HCT116 (cell line): ENCODE results near the gene SYTL5. TPM values are rescaled to one million over a fixed set of nuclear protein-coding genes. Genes with fewer than 3 reads are reported as not detected.

Source experiments
- ATAC-seq: fragments of 200-7000 bp; cut with Tn5 transposase; 2 replicates; pipeline ENCODE4 v1.9.1; 2020; ENCODE audit warnings: mild to moderate bottlenecking, moderate library complexity
- BruUV-seq: library from RNA; stranded (reverse); fragments of 400-500 nt; replicated peaks from 2 replicates; lab custom pipeline; 2021; lab: Mats Ljungman, UMichigan
- CTCF ChIA-PET: fragments of 300-600 bp; sonication (Branson Sonifier 250); formaldehyde crosslinking; loops from one replicate; lab custom pipeline; 2021; ENCODE audit warnings: antibody characterized with exemption; lab: Charles Lee
- POLR2A ChIA-PET: fragments of 300-600, 350-600 bp; sonication (Branson Sonifier 250); formaldehyde crosslinking; loops from one replicate; lab custom pipeline; 2021; ENCODE audit warnings: antibody characterized with exemption; lab: Charles Lee
- RAD21 ChIA-PET, 2 experiments: fragments of 300-600 bp; sonication (Branson Sonifier 250); formaldehyde crosslinking; loops; one replicate each; lab custom pipeline; 2023; ENCODE audit warnings: low total read pairs in 2 of 2; ENCODE audit not compliant: uncharacterized antibody in 2 of 2, unreplicated experiment in 2 of 2, low non-redundant PET in 1 of 2; lab: Charles Lee
- DNase-seq: peaks from one replicate; pipeline ENCODE4 v3.0.0-alpha.2; 2010; ENCODE audit warnings: low read depth, low spot score
- H2AFZ ChIP-seq: fragments of 200-600 bp; shearing (Covaris generic), sonication (generic); 2 replicates; pipeline ENCODE4 v1.6.1; 2017; ENCODE audit warnings: low read depth, mixed run types, mixed read lengths, antibody characterized with exemption, low read length; ENCODE audit not compliant: poor library complexity, severe bottlenecking
- H3K27ac ChIP-seq: 2 replicates; pipeline ENCODE4 v1.5.1; 2012; ENCODE audit warnings: low read depth, low read length
- H3K27me3 ChIP-seq: fragments of 200-600 bp; sonication (generic); 2 replicates; pipeline ENCODE4 v1.6.1; 2016; ENCODE audit warnings: mixed run types, low read length, mixed read lengths; ENCODE audit not compliant: insufficient read depth
- H3K36me3 ChIP-seq, 2 experiments: fragments of 200-500 bp in 1 of 2; fragments of 200-600 bp in 1 of 2; sonication (Bioruptor generic) in 1 of 2; sonication (generic) in 1 of 2; 2 replicates each; pipeline versions ENCODE4 v1.5.1 to v1.6.1; 2014 to 2016; ENCODE audit warnings: low read length in 2 of 2, inconsistent platforms in 1 of 2, mixed read lengths in 1 of 2, mixed run types in 1 of 2; ENCODE audit not compliant: insufficient read depth in 2 of 2, control insufficient read depth in 1 of 2
- H3K4me1 ChIP-seq, 2 experiments: fragments of 200-600 bp in 1 of 2; sonication (generic) in 1 of 2; 2 replicates each; pipeline versions ENCODE4 v1.5.1 to v1.6.1; 2012 to 2017; ENCODE audit warnings: low read length in 2 of 2, inconsistent platforms in 1 of 2, mild to moderate bottlenecking in 1 of 2, mixed read lengths in 1 of 2, mixed run types in 1 of 2, moderate library complexity in 1 of 2; ENCODE audit not compliant: insufficient read depth in 2 of 2, control insufficient read depth in 1 of 2
- H3K4me2 ChIP-seq: fragments of 200-600 bp; sonication (generic); 2 replicates; pipeline ENCODE4 v1.6.1; 2017; ENCODE audit warnings: mixed run types, low read length, mixed read lengths
- H3K4me3 ChIP-seq, 2 experiments: fragments of 200-600 bp in 1 of 2; sonication (generic) in 1 of 2; replicated peaks in 1 of 2; 2 replicates each; pipeline ENCODE4 v1.5.1; 2011 to 2016; ENCODE audit warnings: low read length in 2 of 2, control low read depth in 1 of 2, low read depth in 1 of 2, mild to moderate bottlenecking in 1 of 2, mixed read lengths in 1 of 2, mixed run types in 1 of 2
- H3K79me2 ChIP-seq: fragments of 200-600 bp; sonication (generic); 2 replicates; pipeline ENCODE4 v1.6.1; 2017; ENCODE audit warnings: mild to moderate bottlenecking, mixed run types, low read length, moderate library complexity, mixed read lengths; ENCODE audit not compliant: insufficient read depth
- H3K9ac ChIP-seq: fragments of 200-600 bp; sonication (generic); 2 replicates; pipeline ENCODE4 v1.6.1; 2016; ENCODE audit warnings: low read length, mixed read lengths
- H3K9me2 ChIP-seq: fragments of 200-600 bp; sonication (generic), shearing (Covaris generic); 2 replicates; pipeline ENCODE4 v1.6.1; 2017; ENCODE audit warnings: mixed run types, mild to moderate bottlenecking, moderate library complexity; ENCODE audit not compliant: insufficient read depth
- H3K9me3 ChIP-seq, 2 experiments: fragments of 200-500 bp in 1 of 2; fragments of 200-600 bp in 1 of 2; sonication (Bioruptor generic) in 1 of 2; sonication (generic) in 1 of 2; 2 replicates each; pipeline ENCODE4 v1.6.1; 2014 to 2017; ENCODE audit warnings: low read length in 2 of 2, mixed read lengths in 2 of 2, inconsistent platforms in 1 of 2, low read depth in 1 of 2, mild to moderate bottlenecking in 1 of 2, mixed run types in 1 of 2, moderate library complexity in 1 of 2; ENCODE audit not compliant: control insufficient read depth in 1 of 2, insufficient read depth in 1 of 2
- H4K20me1 ChIP-seq: fragments of 200-600 bp; sonication (generic), shearing (Covaris generic); 2 replicates; pipeline ENCODE4 v1.6.1; 2017; ENCODE audit warnings: mixed run types, mild to moderate bottlenecking, moderate library complexity; ENCODE audit not compliant: insufficient read depth
- CEBPB ChIP-seq: IDR thresholded peaks from 2 replicates; pipeline ENCODE4 v1.6.1; 2012; ENCODE audit warnings: low read depth
- ELF1 ChIP-seq: IDR thresholded peaks from 2 replicates; pipeline ENCODE4 v1.6.1; 2012; ENCODE audit warnings: low read depth, borderline replicate concordance
- EZH2 ChIP-seq: fragments of 200-600 bp; sonication (generic); IDR thresholded peaks from 2 replicates; pipeline ENCODE4 v1.6.1; 2017; ENCODE audit warnings: antibody characterized with exemption, mixed run types
- EZH2phosphoT487 ChIP-seq: fragments of 200-600 bp; IDR thresholded peaks from 2 replicates; pipeline ENCODE4 v1.6.1; 2018; ENCODE audit warnings: antibody characterized with exemption, borderline replicate concordance
- JUND ChIP-seq: IDR thresholded peaks from 2 replicates; pipeline ENCODE4 v1.6.1; 2012
- POLR2A ChIP-seq: IDR thresholded peaks from 2 replicates; pipeline ENCODE4 v1.7.0; 2011; ENCODE audit warnings: borderline replicate concordance; ENCODE audit not compliant: insufficient read depth, insufficient read length; ENCODE audit errors: extremely low read depth
- REST ChIP-seq: IDR thresholded peaks from 2 replicates; pipeline ENCODE4 v1.6.1; 2012; ENCODE audit warnings: low read depth
- SIN3A ChIP-seq: IDR thresholded peaks from 2 replicates; pipeline ENCODE4 v1.6.1; 2012; ENCODE audit warnings: low read depth
- SRF ChIP-seq: IDR thresholded peaks from 2 replicates; pipeline ENCODE4 v1.6.1; 2012; ENCODE audit warnings: low read depth
- YY1 ChIP-seq: IDR thresholded peaks from 2 replicates; pipeline ENCODE4 v1.6.1; 2011; ENCODE audit warnings: low read length, low read depth, moderate library complexity, mild to moderate bottlenecking; ENCODE audit not compliant: insufficient replicate concordance; ENCODE audit errors: extremely low read depth
- ZBTB33 ChIP-seq: IDR thresholded peaks from 2 replicates; pipeline ENCODE4 v1.6.1; 2011; ENCODE audit warnings: mild to moderate bottlenecking, low read length, moderate library complexity; ENCODE audit not compliant: insufficient replicate concordance; ENCODE audit errors: extremely low read depth
- ZFX ChIP-seq: fragments of 450-650 bp; IDR thresholded peaks from 2 replicates; pipeline ENCODE4 v1.6.1; 2017
- ZNF274 ChIP-seq: fragments of 200-500 bp; sonication (Bioruptor generic); IDR thresholded peaks from 2 replicates; pipeline ENCODE4 v1.6.1; 2014; ENCODE audit warnings: mild to moderate bottlenecking, low read depth, low read length, inconsistent platforms
- intact Hi-C: fragments of 100-400 bp; cut with micrococcal nuclease; formaldehyde crosslinking; loops from 2 replicates; pipeline ENCODE4 v1.10.0; 2022
- total RNA-seq: library from RNA; stranded (reverse); gene quantifications from one replicate; pipeline ENCODE4 v1.2.1, GENCODE V29; 2021; ENCODE audit not compliant: unreplicated experiment

Gene SYTL5
- total RNA-seq, 1 experiment from 2014 or later, result 0.20 TPM

GRCh38 chrX:38095971-38096529 is 89.7 kb downstream of the SYTL5 start (continued):
- TF ChIP-seq REST, result no peak
- no peak for TF ChIP-seq SRF
- no peak for TF ChIP-seq ZBTB33

GRCh38 chrX:38099688-38100087 is 93.3 kb downstream of the SYTL5 start:
- no peak for DNase-seq
- H2AFZ ChIP-seq, result no peak overlapping the region
- no peaks in the 10 kb centered on the region for H3K27me3 ChIP-seq
- ChIA-PET RAD21 (no interaction called here), POLR2A (no interaction called here), CTCF (no interaction called here)
- no peaks in the 10 kb centered on the region for H3K36me3 ChIP-seq
- no peaks in the 10 kb centered on the region for H4K20me1 ChIP-seq
- H3K9me2 ChIP-seq, result no peaks in the 10 kb centered on the region
- H3K9me3 ChIP-seq, result no peaks in the 10 kb centered on the region
- H3K27ac ChIP-seq, result no peak overlapping the region
- H3K4me2 ChIP-seq, result no peak overlapping the region
- no peaks in the 10 kb centered on the region for H3K79me2 ChIP-seq
- no peak overlapping the region for H3K9ac ChIP-seq
- no peak overlapping the region for H3K4me3 ChIP-seq
- H3K4me1 ChIP-seq, result no peaks in the 10 kb centered on the region; a peak in 1 of 4 replicates
- intact Hi-C loops, result no loop called here
- no peak for ATAC-seq
- no TSS peak for BruUV-seq
- TF ChIP-seq EZH2phosphoT487, result no peak
- TF ChIP-seq YY1, result no peak
- TF ChIP-seq ZFX, result no peak
- no peak for TF ChIP-seq ELF1
- no peak for TF ChIP-seq ZBTB33
- TF ChIP-seq EZH2, result no peak
- TF ChIP-seq REST, result no peak
- TF ChIP-seq POLR2A, result no peak
- no peak for TF ChIP-seq ZNF274
- TF ChIP-seq CEBPB, result no peak
- TF ChIP-seq JUND, result no peak
- no peak for TF ChIP-seq SIN3A
